Choroid plexus epithelial cell (primary cell): ENCODE data around the gene IL1RAP.

Experiments used
- DNase-seq: peaks from one replicate; pipeline ENCODE4 v3.0.0-alpha.2; 2010; ENCODE audit warnings: low read depth
- H3K4me3 ChIP-seq: 2 replicates; pipeline ENCODE4 v1.5.1; 2011; ENCODE audit warnings: low read depth, mild to moderate bottlenecking, control low read depth, low read length, moderate library complexity
- CTCF ChIP-seq: conservative IDR thresholded peaks from 2 replicates; pipeline ENCODE4 v1.5.1; 2011; ENCODE audit warnings: low read depth, mild to moderate bottlenecking, control low read depth, inconsistent platforms, low read length, moderate library complexity

The IL1RAP gene

GRCh38 chr3:190546881-190547510 is 33.1 kb downstream of the IL1RAP start:
- H3K4me3 ChIP-seq, result no peak overlapping the region
- no peak for TF ChIP-seq CTCF
- DNase-seq, result no peak

- DNase-seq, result no peak
- TF ChIP-seq CTCF, result no peak
- H3K4me3 ChIP-seq, result no peak overlapping the region
Measured at GRCh38 chr3:190548031-190548656, 34.3 kb downstream of the IL1RAP start.

- DNase-seq, result no peak
- H3K4me3 ChIP-seq, result no peak overlapping the region
- TF ChIP-seq CTCF, result no peak
Measured at GRCh38 chr3:190552021-190552420, 38.1 kb downstream of the IL1RAP start.

- peak; percentile 69 for DNase-seq
- TF ChIP-seq CTCF, result no peak
- H3K4me3 ChIP-seq, result peak overlapping the region; percentile 58
Measured at GRCh38 chr3:190552969-190553759, 39.3 kb downstream of the IL1RAP start.

- H3K4me3 ChIP-seq, result peak overlapping the region; percentile 54
- peak; percentile 58 for DNase-seq
- no peak for TF ChIP-seq CTCF
Measured at GRCh38 chr3:190554197-190554596, 40.3 kb downstream of the IL1RAP start.

GRCh38 chr3:190556351-190556750 is 42.5 kb downstream of the IL1RAP start:
- TF ChIP-seq CTCF, result no peak
- DNase-seq, result no peak

GRCh38 chr3:190557296-190557695 is 43.4 kb downstream of the IL1RAP start:
- H3K4me3 ChIP-seq, result no peak overlapping the region
- no peak for TF ChIP-seq CTCF
- DNase-seq, result no peak

More at GRCh38 chr3:190556351-190556750, 42.5 kb downstream of the IL1RAP start:
- H3K4me3 ChIP-seq, result no peak overlapping the region
